Glomerular visceral epithelial cell (primary cell): ENCODE results near the gene PIH1D1.
A peak's percentile ranks its signal among the peaks of the same experiment; 100 is the strongest.
"Not testable (repeated sequence)": the region's sequence is repeated elsewhere in the genome, so short reads cannot be mapped to it uniquely, and the experiment has no call there.

Source experiments
- DNase-seq: peaks from one replicate; pipeline ENCODE4 v3.0.0-alpha.2; 2016; ENCODE audit errors: extremely low spot score

The PIH1D1 gene

GRCh38 chr19:49481020-49481683 lies 29.5 kb upstream of the PIH1D1 start:
- no peak for DNase-seq

- no peak for DNase-seq
Observed at GRCh38 chr19:49479975-49480628, 28.5 kb upstream of the PIH1D1 start.

DNA sequence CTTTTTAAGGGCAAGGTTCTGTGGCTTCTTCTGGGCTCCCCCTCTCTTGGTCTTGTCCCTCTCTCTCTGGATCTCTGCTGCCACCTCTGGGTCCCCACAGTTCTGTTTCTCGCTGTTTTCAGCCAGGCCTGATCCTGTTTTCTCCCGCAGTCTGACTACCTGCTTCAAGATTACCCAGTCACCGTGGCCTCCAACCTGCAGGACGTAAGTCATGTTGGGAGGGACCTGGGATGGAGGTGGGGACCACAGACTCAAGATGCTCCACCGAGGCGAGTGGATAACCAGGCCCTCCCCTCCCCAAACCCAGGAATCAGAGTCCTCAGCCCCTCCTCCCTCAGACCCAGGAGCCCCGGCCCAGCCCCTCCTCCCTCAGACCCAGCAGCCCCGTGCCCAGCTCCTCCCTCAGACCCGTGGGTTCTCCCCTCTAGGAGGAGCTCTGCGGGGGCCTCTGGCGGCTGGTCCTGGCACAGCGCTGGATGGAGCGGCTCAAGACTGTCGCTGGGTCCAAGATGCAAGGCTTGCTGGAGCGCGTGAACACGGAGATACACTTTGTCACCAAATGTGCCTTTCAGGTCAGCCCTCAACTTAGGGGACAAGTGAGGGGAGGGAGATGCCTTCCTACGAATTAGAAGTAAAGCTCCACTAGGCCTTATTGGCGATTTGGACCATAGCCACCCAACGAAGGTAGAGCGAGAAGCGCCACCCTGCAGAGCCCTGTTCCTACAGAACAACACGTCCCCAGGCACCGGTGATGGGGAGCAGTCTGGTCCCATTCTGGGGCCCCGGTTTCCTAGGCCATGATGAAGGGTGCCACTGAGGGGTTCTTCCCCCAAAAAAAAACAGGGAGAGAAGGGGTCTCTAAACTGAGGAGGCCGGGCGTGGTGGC lies 24.6 kb upstream of the PIH1D1 start:
- no peak for DNase-seq

DNA sequence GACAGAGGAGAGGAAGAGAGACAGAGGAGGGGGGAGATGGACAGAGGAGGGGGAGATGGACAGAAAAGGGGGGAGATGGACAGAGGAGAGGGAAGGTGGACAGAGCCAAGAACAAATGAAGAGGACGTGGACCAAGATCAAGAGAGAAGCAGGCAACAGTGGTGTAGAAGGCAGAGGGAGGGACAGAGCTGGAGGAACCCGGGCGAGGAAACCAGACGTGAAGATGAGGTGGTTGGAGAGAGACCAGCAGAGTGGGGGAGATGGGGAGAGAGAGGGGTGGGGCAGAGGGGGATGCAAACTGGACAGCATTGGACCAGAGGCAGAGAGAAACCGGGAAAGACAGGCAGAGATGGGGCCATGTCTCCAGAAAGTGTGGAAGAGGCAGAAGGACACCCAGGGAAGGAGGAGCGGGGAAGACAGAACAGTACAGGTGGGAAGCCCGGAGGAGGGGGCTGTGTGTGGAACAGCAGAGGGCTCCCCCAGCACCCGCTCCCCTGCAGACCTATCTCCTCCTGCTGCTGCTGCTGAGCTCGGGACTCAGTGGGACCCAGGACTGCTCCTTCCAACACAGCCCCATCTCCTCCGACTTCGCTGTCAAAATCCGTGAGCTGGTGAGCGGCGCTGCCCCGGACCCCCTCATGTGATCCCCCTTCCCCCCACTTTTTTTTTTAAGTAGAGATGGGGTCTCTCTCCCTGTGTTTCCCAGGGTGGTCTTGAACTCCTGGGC lies 23.7 kb upstream of the PIH1D1 start:
- no peak for DNase-seq

DNA sequence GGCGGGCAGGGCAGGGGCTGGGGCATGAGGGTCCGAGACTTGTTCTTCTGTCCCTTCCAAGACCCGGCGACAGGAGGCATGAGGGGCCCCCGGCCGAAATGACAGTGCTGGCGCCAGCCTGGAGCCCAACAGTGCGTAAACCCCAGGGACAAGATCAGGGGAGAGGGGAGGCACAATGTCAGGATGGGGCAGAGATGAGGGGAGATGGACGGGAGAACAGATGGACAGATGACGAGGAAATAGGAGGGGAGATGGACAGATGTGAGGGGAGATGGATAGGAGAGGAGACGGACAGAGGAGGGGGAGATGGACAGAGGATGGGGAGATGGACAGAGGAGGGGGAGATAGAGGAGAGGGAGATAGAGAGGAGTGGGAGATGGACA lies 22.9 kb upstream of the PIH1D1 start:
- no peak for DNase-seq

DNA sequence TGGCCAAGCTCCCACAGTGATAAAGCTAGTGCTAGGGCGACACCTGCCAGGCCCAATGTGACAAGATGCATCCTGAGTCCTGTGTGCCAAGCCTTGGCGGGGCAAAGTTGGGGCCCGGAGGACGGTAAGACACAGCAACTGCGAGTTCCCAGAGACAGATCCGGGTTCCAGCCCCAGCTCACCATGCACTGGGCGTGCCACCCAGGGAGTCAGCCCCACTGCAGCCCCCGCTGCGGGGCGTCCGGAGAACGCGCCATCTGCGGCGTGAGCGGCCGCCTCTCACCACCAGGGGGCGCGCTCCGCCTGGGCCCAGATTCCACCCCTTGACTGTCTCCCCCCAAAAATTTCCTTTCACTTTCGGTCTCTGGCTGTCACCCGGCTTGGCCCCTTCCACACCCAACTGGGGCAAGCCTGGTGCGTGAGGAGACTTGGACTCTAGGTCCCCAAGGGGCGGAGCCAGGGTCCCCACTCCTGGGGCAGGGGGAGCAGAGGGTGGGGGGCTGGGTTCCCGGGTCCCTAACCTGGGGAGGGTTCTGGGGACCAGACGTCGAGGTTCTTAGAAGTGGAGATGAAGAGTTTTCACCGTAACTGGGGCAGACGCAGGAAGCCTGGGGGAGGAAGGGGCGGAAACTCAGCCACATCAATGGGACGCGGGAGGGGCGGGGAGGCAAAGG lies 22.4 kb upstream of the PIH1D1 start, which contains the start of gene FLT3LG:
Gene FLT3LG, plus strand, starts transcription at position 348 of the 674 bp plus-strand sequence. CDS start 425 bp downstream, outside the sequence.
- peak; percentile 79 for DNase-seq

DNA sequence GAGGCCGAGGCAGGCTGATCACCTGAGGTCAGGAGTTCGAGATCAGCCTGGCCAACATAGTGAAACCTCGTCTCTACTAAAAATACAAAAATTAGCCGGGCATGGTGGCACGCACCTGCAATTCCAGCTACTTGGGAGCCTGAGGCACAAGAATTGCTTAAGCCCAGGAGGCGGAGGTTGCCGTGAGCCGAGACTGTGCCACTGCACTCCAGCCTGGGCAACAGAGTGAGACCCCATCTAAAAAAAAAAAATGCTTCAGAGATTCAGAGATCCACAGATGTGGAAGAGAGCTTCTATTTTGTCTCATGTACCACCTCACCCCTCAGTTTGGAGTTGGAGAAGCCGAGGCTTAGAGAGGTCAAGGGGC lies 21.9 kb upstream of the PIH1D1 start:
- DNase-seq: not testable (repeated sequence)

- no peak for DNase-seq
Observed at GRCh38 chr19:49472936-49473335, 21.3 kb upstream of the PIH1D1 start.

DNA sequence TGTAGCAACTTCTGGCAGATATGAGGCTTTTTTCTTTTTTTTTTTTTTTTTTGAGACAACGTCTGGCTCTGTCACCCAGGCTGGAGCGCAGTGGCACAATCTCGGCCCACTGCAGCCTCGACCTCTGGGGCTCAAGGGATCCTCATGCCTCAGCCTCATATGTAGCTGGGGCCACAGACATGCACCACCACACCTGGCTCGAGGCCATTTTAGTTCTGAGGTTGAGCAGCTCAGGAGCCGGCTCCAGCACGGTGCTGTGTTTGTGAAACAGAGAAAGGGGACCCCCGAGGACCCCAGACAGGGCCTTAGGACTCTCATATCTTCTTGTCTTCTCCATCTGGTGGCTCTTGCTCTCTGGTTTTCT lies 19.0 kb upstream of the PIH1D1 start:
- no peak for DNase-seq

- no peak for DNase-seq
Observed at GRCh38 chr19:49469828-49470614, 18.4 kb upstream of the PIH1D1 start.

DNA sequence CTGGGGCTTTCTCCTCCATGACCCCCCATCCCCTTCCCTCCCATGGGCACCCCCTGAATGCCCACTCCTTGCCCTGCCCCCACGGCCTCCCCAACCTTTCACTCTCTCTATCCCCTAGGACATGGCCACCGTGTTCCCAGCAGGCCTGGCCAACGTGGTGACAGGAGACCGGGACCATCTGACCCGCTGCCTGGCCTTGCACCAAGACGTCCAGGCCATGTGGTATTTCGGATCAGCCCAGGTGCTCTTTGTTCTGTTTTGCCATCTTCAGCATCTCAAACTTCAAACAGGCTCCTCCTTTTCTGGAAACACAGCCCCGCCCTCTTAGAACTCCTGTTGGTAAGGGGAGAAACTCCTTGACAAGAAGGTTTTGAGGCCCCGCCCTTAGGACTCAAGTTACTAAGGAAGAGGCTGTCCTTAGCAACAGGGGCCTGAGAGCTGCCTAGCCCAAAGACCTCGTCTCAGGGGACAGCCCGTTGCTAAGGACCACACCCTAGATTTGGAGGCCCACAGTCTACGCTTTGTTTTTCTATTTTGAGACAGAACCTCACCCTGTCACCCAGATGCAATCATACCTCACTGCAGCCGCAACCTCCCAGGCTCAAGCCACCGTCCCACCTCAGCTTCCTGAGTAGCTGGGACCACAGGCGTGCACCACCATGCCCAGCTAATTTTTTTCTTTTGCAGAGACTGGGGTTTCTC lies 17.3 kb upstream of the PIH1D1 start:
- DNase-seq: no peak

- DNase-seq: no peak
Observed at GRCh38 chr19:49468199-49468598, 16.6 kb upstream of the PIH1D1 start.

- no peak for DNase-seq
Observed at GRCh38 chr19:49465371-49465770, 13.8 kb upstream of the PIH1D1 start.

- no peak for DNase-seq
Observed at GRCh38 chr19:49463960-49464740, 12.5 kb upstream of the PIH1D1 start.

- DNase-seq: no peak
Observed at GRCh38 chr19:49462492-49462891, 10.9 kb upstream of the PIH1D1 start.

- no peak for DNase-seq
Observed at GRCh38 chr19:49461656-49462055, 10.0 kb upstream of the PIH1D1 start.

DNA sequence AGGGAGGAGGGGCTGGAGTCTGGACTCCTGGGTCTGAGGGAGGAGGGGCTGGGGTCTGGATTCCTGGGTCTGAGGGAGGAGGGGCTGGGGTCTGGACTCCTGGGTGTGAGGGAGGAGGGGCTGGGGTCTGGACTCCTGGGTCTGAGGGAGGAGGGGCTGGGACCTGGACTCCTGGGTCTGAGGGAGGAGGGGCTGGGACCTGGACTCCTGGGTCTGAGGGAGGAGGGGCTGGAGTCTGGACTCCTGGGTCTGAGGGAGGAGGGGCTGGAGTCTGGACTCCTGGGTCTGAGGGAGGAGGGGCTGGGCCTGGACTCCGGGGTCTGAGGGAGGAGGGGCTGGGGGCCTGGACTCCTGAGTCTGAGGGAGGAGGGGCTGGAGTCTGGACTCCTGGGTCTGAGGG lies 9.5 kb upstream of the PIH1D1 start:
- not testable (repeated sequence) for DNase-seq

- no peak for DNase-seq
Observed at GRCh38 chr19:49459388-49459787, 7.8 kb upstream of the PIH1D1 start.

GRCh38 chr19:49458567-49458903 lies 6.9 kb upstream of the PIH1D1 start:
- no peak for DNase-seq
